B cell (primary cell): ENCODE results near the gene DOHH.

Experiments
- CTCF ChIP-seq: fragments of 200-600 bp; IDR thresholded peaks from one replicate; pipeline ENCODE4 v1.8.0; 2022; ENCODE audit warnings: antibody characterized with exemption, mild to moderate bottlenecking
- EZH2 ChIP-seq: IDR thresholded peaks from 2 replicates; pipeline ENCODE4 v1.6.1; 2012; ENCODE audit warnings: borderline replicate concordance, low read depth, mild to moderate bottlenecking, moderate library complexity, low read length; ENCODE audit not compliant: insufficient read depth, poor library complexity, severe bottlenecking

GRCh38 chr19:3448616-3449334 lies 51.7 kb downstream of the DOHH start:
- no peak for TF ChIP-seq EZH2
- no peak for TF ChIP-seq CTCF
